ENCODE measurements around the gene ADCK1. TPM values are rescaled to one million over a fixed set of nuclear protein-coding genes. Genes with fewer than 3 reads are reported as not detected.

ADCK1 gene
- total RNA-seq, 1 experiment from 2014 or later = 10.1 TPM

GRCh38 chr14:77965919-77966435 lies 166.1 kb downstream of the ADCK1 start:
- Histone ChIP-seq H3K4me1 (ENCODE audit: control insufficient read depth, insufficient read depth, low read length) (no peaks in the 10 kb centered on the region), H3K27ac (ENCODE audit: low read length) (no peak overlapping the region), H3K4me3 (ENCODE audit: low read depth in 2 of 2, low read length in 2 of 2) (peak overlapping the region; percentile 29 to 47), H3K36me3 (ENCODE audit: control insufficient read depth, insufficient read depth, low read length) (no peaks in the 10 kb centered on the region), H3K27me3 (ENCODE audit: control insufficient read depth, insufficient read depth, low read length) (no peaks in the 10 kb centered on the region), H3K9me3 (ENCODE audit: control insufficient read depth, insufficient read depth, low read depth, low read length) (no peaks in the 10 kb centered on the region)
- no peak for TF ChIP-seq SIN3A (IDR thresholded peaks at IDR 0.05; ENCODE audit: borderline replicate concordance, insufficient read depth, low read depth, low read length)
- CTCF ChIA-PET = no interaction called here
- ATAC-seq (peak; percentile 90), DNase-seq (ENCODE audit: low read depth, low spot score) (no peak)
- POLR2A ChIA-PET = no interaction called here
- intact Hi-C loops (cut with micrococcal nuclease; ENCODE audit: unreplicated experiment) (no loop called here), in situ Hi-C loops (cut with HindIII; ENCODE audit: low pct_unique_long_range_greater_than_20kb, low sequenced_read_pairs) (no loop called here)
- no TSS peak for BruUV-seq (replicated peaks)

GRCh38 chr14:77967110-77967509 lies 167.2 kb downstream of the ADCK1 start:
- TF ChIP-seq SIN3A (IDR thresholded peaks at IDR 0.05; ENCODE audit: borderline replicate concordance, insufficient read depth, low read depth, low read length) (no peak), CTCF (IDR thresholded peaks at IDR 0.05) (no peak), REST (IDR thresholded peaks at IDR 0.05; ENCODE audit: insufficient read depth in 1 of 2, low read depth in 2 of 2, low read length in 1 of 2) (no peak), POLR2AphosphoS5 (IDR thresholded peaks at IDR 0.05; ENCODE audit: low read depth, low read length) (no peak), TCF7L2 (IDR thresholded peaks at IDR 0.05; ENCODE audit: low read depth, low read length) (no peak)
- Histone ChIP-seq H3K4me3 (ENCODE audit: low read depth in 2 of 2, low read length in 2 of 2) (no peak overlapping the region), H3K27me3 (ENCODE audit: control insufficient read depth, insufficient read depth, low read length) (peaks cover 2% of the 10 kb centered on the region; the same call in 1 of the 2 replicates), H3K27ac (ENCODE audit: low read length) (no peak overlapping the region), H3K36me3 (ENCODE audit: control insufficient read depth, insufficient read depth, low read length) (no peaks in the 10 kb centered on the region), H3K4me1 (ENCODE audit: control insufficient read depth, insufficient read depth, low read length) (no peaks in the 10 kb centered on the region), H3K9me3 (ENCODE audit: control insufficient read depth, insufficient read depth, low read depth, low read length) (no peaks in the 10 kb centered on the region)
- in situ Hi-C loops (cut with HindIII; ENCODE audit: low pct_unique_long_range_greater_than_20kb, low sequenced_read_pairs) (no loop called here), intact Hi-C loops (cut with micrococcal nuclease; ENCODE audit: unreplicated experiment) (no loop called here)
- ATAC-seq (no peak), DNase-seq (ENCODE audit: low read depth, low spot score) (no peak)
- ChIA-PET CTCF (no interaction called here), POLR2A (no interaction called here)
- no TSS peak for BruUV-seq (replicated peaks)

GRCh38 chr14:77970646-77971045 lies 170.7 kb downstream of the ADCK1 start:
- POLR2A ChIA-PET = no interaction called here
- no peaks in the 10 kb centered on the region for H3K36me3 ChIP-seq (ENCODE audit: control insufficient read depth, insufficient read depth, low read length)
- H3K27ac ChIP-seq (ENCODE audit: low read length) = no peak overlapping the region
- in situ Hi-C loops (cut with HindIII; ENCODE audit: low pct_unique_long_range_greater_than_20kb, low sequenced_read_pairs) (no loop called here), intact Hi-C loops (cut with micrococcal nuclease; ENCODE audit: unreplicated experiment) (no loop called here)
- H3K4me1 ChIP-seq (ENCODE audit: control insufficient read depth, insufficient read depth, low read length) = no peaks in the 10 kb centered on the region
- H3K9me3 ChIP-seq (ENCODE audit: control insufficient read depth, insufficient read depth, low read depth, low read length) = no peaks in the 10 kb centered on the region
- no peak for DNase-seq (ENCODE audit: low read depth, low spot score)
- peaks cover 2% of the 10 kb centered on the region; the same call in 1 of the 2 replicates for H3K27me3 ChIP-seq (ENCODE audit: control insufficient read depth, insufficient read depth, low read length)
- no peak for TF ChIP-seq POLR2AphosphoS5 (IDR thresholded peaks at IDR 0.05; ENCODE audit: low read depth, low read length)
- TF ChIP-seq REST (IDR thresholded peaks at IDR 0.05; ENCODE audit: insufficient read depth in 1 of 2, low read depth in 2 of 2, low read length in 1 of 2) = no peak
- TF ChIP-seq CTCF (IDR thresholded peaks at IDR 0.05) = no peak
- TF ChIP-seq SIN3A (IDR thresholded peaks at IDR 0.05; ENCODE audit: borderline replicate concordance, insufficient read depth, low read depth, low read length) = no peak
- no peak for TF ChIP-seq TCF7L2 (IDR thresholded peaks at IDR 0.05; ENCODE audit: low read depth, low read length)
- CTCF ChIA-PET = no interaction called here
- no peak for ATAC-seq
- BruUV-seq (replicated peaks) = no TSS peak
- no peak overlapping the region for H3K4me3 ChIP-seq (ENCODE audit: low read depth in 2 of 2, low read length in 2 of 2)
